ENCODE results near the gene FLOT2.
"Not testable (repeated sequence)": the region's sequence is repeated elsewhere in the genome, so short reads cannot be mapped to it uniquely, and the experiment has no call there.

Gene FLOT2

GRCh38 chr17:28879886-28880571 lies 17.5 kb downstream of the FLOT2 start:
- no peak overlapping the region for H3K4me3 ChIP-seq (ENCODE audit: low read length)
- TF ChIP-seq CTCF (conservative IDR thresholded peaks at IDR 0.05; ENCODE audit: low read depth, low read length): no peak
- no peak for DNase-seq (ENCODE audit: low read depth)

DNA sequence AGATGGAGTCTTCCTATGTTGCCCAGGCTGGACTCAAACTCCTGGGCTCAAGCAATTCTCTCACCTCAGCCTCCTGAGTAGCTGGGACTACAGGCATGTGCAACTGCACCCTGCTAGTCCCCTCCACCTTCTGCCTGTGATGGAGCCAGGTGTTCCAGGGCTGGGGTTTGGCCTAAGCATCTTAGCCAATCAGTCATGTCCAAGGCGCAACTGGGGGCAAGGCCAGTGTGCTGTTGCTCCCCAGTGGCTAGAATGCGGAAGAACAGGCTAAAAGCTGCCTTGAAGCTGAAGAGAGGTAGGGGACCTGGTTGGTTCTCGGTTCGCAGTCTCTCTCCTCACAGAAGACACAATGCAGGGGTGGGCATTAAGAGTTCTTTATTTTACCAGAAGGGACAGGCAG lies 18.6 kb downstream of the FLOT2 start:
- TF ChIP-seq CTCF (conservative IDR thresholded peaks at IDR 0.05; ENCODE audit: low read depth, low read length): peak; percentile 67
- DNase-seq (ENCODE audit: low read depth): no peak

DNA sequence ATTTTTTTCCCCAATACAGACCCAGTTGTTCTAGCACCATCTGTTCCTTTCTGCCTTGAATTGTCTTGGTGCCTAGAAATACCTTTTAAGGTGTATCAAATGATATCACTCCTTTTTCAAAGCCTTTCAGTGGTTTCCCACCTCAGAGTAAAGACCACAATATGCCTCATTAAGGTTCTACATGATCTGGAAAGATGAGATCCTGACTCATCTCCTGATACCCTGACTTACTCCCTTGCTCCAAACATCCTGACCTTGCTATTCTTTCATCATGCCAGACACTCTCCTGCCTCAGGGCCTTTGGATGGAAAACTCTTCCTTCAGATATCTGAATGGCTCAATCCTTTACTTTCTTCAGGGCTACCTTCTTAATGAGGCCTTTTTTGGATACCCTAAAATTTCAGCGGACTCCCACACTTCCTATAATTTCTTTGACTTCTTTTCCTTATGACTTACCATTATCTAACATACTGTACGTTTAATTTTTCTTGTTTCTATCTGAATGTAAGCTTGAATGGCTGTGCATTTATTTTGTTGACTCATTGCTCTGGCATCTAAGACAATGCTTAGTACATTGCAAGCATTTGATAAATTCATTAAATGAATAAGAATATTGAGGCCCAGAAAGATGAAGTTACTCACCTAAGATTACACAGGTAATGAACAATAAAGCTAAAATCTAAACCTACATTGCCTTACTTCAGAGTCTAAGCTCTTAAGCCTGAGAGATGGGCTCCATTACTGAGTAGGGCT lies 19.2 kb downstream of the FLOT2 start:
- H3K4me3 ChIP-seq (ENCODE audit: low read length): no peak overlapping the region
- no peak for TF ChIP-seq CTCF (conservative IDR thresholded peaks at IDR 0.05; ENCODE audit: low read depth, low read length)
- no peak for DNase-seq (ENCODE audit: low read depth)

More for the DNA sequence above, 18.6 kb downstream of the FLOT2 start:
- no peak overlapping the region for H3K4me3 ChIP-seq (ENCODE audit: low read length)

DNA sequence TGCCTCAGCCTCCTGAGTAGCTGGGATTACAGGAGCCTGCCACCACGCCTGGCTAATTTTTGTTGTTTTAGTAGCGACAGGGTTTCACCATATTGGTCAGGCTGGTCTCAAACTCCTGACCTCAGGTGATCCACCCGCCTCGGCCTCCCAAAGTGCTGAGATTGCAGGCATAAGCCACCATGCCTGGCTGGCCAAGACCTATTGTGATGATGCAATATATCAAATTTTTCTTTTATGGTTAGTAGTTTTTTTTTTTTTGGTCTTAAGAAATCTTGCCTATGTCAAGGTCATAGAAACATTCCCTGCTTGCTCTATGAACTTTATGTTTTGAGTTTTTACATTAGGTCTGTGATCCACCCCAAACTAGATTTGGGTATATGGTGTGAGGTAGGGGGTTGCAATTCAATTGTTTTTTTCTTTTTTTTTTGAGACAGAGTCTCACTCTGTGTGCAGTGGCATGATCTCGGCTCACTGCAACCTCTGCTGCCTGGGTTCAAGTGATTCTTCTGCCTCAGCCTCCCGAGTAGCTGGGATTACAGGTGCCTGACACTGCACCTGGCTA lies 20.3 kb downstream of the FLOT2 start:
- not testable (repeated sequence) for H3K4me3 ChIP-seq (ENCODE audit: low read length); DNase-seq (ENCODE audit: low read depth)

GRCh38 chr17:28875848-28876550 lies 21.5 kb downstream of the FLOT2 start:
- no peak for TF ChIP-seq CTCF (conservative IDR thresholded peaks at IDR 0.05; ENCODE audit: low read depth, low read length)
- no peak overlapping the region for H3K4me3 ChIP-seq (ENCODE audit: low read length)
- no peak for DNase-seq (ENCODE audit: low read depth)

DNA sequence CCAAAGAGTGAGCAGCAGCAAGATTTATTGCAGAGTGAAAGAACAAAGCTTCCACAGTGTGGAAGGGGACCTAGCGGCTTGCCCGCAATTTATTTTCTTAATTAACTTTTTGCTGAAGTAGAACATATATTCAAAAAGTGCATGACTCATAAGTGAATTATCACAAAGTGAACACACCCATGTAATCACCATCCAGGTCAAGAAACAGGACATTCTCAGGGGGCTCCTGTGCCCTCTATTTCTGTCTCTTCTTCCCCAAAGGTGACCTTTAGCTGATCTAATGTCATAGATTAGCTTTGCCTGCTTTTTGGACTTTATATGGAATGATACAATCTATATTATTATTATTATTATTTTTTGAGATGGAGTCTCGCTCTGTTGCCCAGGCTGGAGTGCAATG lies 22.8 kb downstream of the FLOT2 start:
- no peak overlapping the region for H3K4me3 ChIP-seq (ENCODE audit: low read length)
- TF ChIP-seq CTCF (conservative IDR thresholded peaks at IDR 0.05; ENCODE audit: low read depth, low read length): no peak
- DNase-seq (ENCODE audit: low read depth): no peak

DNA sequence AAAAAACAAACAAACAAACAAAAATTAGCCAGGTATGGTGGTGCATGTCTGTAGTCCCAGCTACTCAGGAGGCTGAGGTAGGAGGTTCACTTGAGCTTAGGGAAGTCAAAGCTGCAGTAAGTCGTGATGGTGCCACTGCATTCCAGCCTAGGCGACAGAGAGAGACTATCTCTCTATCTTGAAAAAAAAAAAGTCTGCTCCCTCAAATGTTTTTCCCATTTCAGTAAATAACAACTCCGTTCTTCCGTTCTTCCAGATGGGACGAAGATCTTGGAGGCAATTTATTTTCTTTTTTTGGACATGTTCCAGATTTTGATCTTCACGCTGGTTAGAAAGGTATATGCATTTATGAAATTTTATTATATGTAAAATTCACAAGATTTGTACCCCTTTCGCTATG lies 23.7 kb downstream of the FLOT2 start:
- no peak for DNase-seq (ENCODE audit: low read depth)
- TF ChIP-seq CTCF (conservative IDR thresholded peaks at IDR 0.05; ENCODE audit: low read depth, low read length): no peak
- H3K4me3 ChIP-seq (ENCODE audit: low read length): no peak overlapping the region
